Erythroblast (primary cell): ENCODE data around the gene NUTM2D.
"Not testable (repeated sequence)": the region's sequence is repeated elsewhere in the genome, so short reads cannot be mapped to it uniquely, and the experiment has no call there.

Source experiments
- GATA1 ChIP-seq: IDR thresholded peaks from 2 replicates; pipeline ENCODE4 v1.6.1; 2011; ENCODE audit warnings: low read depth, mild to moderate bottlenecking, control low read depth, low read length, moderate library complexity
- POLR2A ChIP-seq: IDR thresholded peaks from 2 replicates; pipeline ENCODE4 v1.6.1; 2011; ENCODE audit warnings: mild to moderate bottlenecking, low read length

- TF ChIP-seq POLR2A, GATA1: not testable (repeated sequence)
Measured at GRCh38 chr10:87311521-87311920, 46.0 kb upstream of the NUTM2D start.
